MCF 10A (cell line): ENCODE data around the gene LRRFIP2. TPM values are rescaled to one million over a fixed set of nuclear protein-coding genes. Genes with fewer than 3 reads are reported as not detected.

Source experiments
- BruUV-seq: library from RNA; stranded (reverse); fragments of 400-500 nt; replicated peaks from 2 replicates; lab custom pipeline; 2021; lab: Mats Ljungman, UMichigan
- CTCF ChIA-PET: fragments of 300-600 bp; sonication (Branson Sonifier 250); formaldehyde crosslinking; extraction: SDS; loops from one replicate; lab custom pipeline; 2021; ENCODE audit warnings: antibody characterized with exemption, inconsistent platforms; lab: Yijun Ruan, JAX
- POLR2A ChIA-PET: fragments of 300-600, 350-650 bp; sonication (Branson Sonifier 250); formaldehyde crosslinking; extraction: SDS; loops from one replicate; lab custom pipeline; 2020; ENCODE audit warnings: antibody characterized with exemption, inconsistent platforms; lab: Yijun Ruan, JAX
- DNase-seq: peaks from one replicate; pipeline ENCODE4 v3.0.0-alpha.2; 2018; ENCODE audit not compliant: unreplicated experiment
- H3K27ac Mint-ChIP-seq: one replicate; pipeline ENCODE4 v1.8.0; 2022; ENCODE audit warnings: mild to moderate bottlenecking, low read depth, mixed read lengths; ENCODE audit not compliant: unreplicated experiment
- H3K27me3 Mint-ChIP-seq: one replicate; pipeline ENCODE4 v1.8.0; 2022; ENCODE audit warnings: mixed read lengths; ENCODE audit not compliant: insufficient read depth, unreplicated experiment
- H3K36me3 Mint-ChIP-seq: one replicate; pipeline ENCODE4 v1.8.0; 2022; ENCODE audit warnings: mild to moderate bottlenecking, moderate library complexity, mixed read lengths; ENCODE audit not compliant: insufficient read depth, unreplicated experiment
- H3K4me1 Mint-ChIP-seq: one replicate; pipeline ENCODE4 v1.8.0; 2022; ENCODE audit warnings: mixed read lengths; ENCODE audit not compliant: insufficient read depth, unreplicated experiment
- H3K4me3 Mint-ChIP-seq: one replicate; pipeline ENCODE4 v1.8.0; 2022; ENCODE audit warnings: mild to moderate bottlenecking, moderate library complexity, mixed read lengths; ENCODE audit not compliant: unreplicated experiment
- H3K9me3 Mint-ChIP-seq: one replicate; pipeline ENCODE4 v1.8.0; 2022; ENCODE audit warnings: mixed read lengths; ENCODE audit not compliant: unreplicated experiment
- intact Hi-C: fragments of 100-400 bp; cut with micrococcal nuclease; formaldehyde crosslinking; loops from 2 replicates; pipeline ENCODE4 v1.14.1; 2022
- total RNA-seq: library from RNA; stranded (reverse); gene quantifications from 2 replicates; pipeline ENCODE4 v1.2.3, GENCODE V29; 2022
- TF ChIP-seq, protein P1 (sequence below): fragments of 200-600 bp; IDR thresholded peaks from one replicate; pipeline ENCODE4 v1.8.0; 2022; ENCODE audit warnings: antibody characterized with exemption, mild to moderate bottlenecking; ENCODE audit not compliant: unreplicated experiment

The LRRFIP2 gene
- total RNA-seq, 1 experiment from 2014 or later: 76.6 TPM

DNA sequence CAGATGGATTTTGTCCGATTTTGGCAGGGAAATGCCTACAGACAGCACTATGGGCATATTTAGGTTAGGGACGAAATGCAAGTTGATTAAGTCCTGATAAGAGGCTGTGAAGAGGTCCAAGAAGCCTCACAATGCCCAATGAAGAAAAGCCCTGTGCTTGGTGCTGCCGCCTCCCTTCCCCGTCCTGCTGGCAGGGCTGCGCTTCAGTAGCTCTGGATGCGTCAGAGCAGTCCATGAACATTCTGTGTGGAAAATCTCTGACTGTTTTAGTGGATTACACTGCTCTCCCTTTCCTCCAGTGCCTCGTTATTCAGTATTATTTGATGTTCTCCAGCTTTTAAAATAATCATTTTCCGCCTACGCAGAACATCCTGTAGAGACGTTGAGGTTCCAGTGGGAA is 141.4 kb downstream of the LRRFIP2 start:
- BruUV-seq: no TSS peak
- DNase-seq: no peak
- Mint-ChIP-seq H3K4me1 (no peaks in the 10 kb centered on the region), H3K27me3 (no peaks in the 10 kb centered on the region), H3K27ac (no peak overlapping the region), H3K9me3 (no peaks in the 10 kb centered on the region), H3K36me3 (peaks cover 89% of the 10 kb centered on the region), H3K4me3 (no peak overlapping the region)
- intact Hi-C loops: no loop called here
- POLR2A ChIA-PET: no interaction called here
- TF ChIP-seq, protein P1, sequence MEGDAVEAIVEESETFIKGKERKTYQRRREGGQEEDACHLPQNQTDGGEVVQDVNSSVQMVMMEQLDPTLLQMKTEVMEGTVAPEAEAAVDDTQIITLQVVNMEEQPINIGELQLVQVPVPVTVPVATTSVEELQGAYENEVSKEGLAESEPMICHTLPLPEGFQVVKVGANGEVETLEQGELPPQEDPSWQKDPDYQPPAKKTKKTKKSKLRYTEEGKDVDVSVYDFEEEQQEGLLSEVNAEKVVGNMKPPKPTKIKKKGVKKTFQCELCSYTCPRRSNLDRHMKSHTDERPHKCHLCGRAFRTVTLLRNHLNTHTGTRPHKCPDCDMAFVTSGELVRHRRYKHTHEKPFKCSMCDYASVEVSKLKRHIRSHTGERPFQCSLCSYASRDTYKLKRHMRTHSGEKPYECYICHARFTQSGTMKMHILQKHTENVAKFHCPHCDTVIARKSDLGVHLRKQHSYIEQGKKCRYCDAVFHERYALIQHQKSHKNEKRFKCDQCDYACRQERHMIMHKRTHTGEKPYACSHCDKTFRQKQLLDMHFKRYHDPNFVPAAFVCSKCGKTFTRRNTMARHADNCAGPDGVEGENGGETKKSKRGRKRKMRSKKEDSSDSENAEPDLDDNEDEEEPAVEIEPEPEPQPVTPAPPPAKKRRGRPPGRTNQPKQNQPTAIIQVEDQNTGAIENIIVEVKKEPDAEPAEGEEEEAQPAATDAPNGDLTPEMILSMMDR: no peak
- CTCF ChIA-PET: interaction anchor here (0.7 kb wide), 1 partner anchor 908 kb away, joined by 3 read pairs; no protein-coding TSS in a partner anchor

DNA sequence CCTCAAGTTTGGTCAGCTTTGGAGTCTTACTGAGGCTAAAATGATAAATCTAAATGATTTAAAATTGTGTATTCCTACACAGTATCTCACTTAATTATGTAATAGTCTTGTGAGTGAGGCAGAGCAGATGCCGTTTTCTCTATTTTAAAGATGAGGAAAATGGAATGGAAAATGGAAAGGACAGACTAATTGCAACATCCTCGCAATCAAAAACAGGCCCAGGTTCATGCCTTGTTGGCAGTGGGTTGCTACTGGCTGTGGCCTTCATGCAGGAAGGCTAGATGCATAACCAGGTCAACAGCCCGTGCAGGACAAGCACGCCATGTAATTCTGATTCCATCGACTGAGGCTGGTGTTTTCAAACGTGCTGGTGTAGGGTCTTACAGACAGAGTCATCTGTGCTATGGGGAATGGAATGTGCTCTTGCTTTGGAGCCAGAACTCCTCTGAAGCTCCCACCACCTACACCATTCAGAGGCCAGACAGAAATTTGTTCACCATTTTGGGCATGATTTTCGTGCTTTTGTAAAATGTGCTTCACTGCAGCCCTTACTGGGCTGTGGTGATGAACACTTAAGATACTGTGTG is 143.2 kb downstream of the LRRFIP2 start:
- H3K36me3 Mint-ChIP-seq: peaks cover 94% of the 10 kb centered on the region
- CTCF ChIA-PET: interaction anchor here (0.6 kb wide), 1 partner anchor 1086 kb away, joined by 3 read pairs; no protein-coding TSS in a partner anchor

DNA sequence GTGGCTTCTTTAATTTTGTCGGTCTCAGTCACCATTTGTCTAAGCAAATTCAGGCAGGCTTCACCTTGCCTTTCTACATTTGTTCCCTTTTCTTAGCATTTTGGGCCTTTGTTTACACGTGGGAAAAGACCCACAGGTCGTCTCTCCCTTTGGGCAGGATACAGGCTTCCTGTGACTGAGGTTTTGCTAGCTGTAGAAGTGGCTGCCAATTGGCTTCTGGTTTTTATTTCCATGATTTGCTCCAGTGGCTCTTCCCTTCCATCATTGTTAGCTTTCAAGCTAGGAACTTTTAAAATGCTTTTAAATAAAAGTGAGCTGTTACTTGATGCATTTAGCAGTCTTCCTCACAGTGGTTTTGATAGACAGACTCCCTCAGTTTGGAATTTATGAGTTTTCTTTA is 143.8 kb downstream of the LRRFIP2 start:
- BruUV-seq: no TSS peak
- POLR2A ChIA-PET: interaction anchor here (0.8 kb wide), 2 partner anchors 38 to 116 kb away, joined by 3 read pairs; partner anchors contain the start of gene EPM2AIP1

More for the DNA sequence above, 143.2 kb downstream of the LRRFIP2 start:
- no peak overlapping the region for H3K4me3 Mint-ChIP-seq
- no peaks in the 10 kb centered on the region for H3K9me3 Mint-ChIP-seq
- TF ChIP-seq, protein P1: no peak
- H3K27me3 Mint-ChIP-seq: no peaks in the 10 kb centered on the region
- no TSS peak for BruUV-seq
- no peaks in the 10 kb centered on the region for H3K4me1 Mint-ChIP-seq
- POLR2A ChIA-PET: interaction anchor here (0.8 kb wide), 2 partner anchors 39 to 116 kb away, joined by 3 read pairs; partner anchors contain the start of gene EPM2AIP1
- DNase-seq: no peak
- intact Hi-C loops: no loop called here
- no peak overlapping the region for H3K27ac Mint-ChIP-seq

DNA sequence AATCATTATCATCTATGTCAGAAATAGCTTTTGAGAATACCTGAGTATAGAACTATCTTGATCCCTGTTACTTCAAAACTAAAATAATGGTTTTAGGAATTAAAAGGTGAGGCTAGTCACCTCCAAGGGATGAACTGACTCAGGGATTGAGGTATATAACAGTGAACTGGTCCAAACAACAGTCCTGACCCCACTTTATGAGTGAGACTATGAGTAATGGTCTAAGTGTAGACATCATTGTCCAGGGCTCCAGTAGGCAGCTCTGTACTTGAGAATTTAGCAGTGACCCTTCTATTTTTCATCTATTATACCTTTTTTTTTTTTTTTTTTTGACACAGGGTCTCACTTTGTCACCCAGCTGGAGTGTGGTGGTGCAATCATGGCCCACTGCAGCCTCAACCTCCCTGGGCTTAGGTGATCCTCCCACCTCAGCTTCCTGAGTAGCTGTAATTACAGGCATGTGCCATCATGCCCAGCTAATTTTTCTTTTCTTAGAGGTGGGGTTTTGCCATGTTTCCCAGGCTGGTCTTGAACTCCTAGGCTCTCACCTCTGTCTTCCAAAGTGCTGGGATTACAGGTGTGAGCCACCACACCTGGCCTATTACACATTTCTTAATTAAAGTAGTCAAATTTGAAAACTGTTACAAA is 144.7 kb downstream of the LRRFIP2 start:
- POLR2A ChIA-PET: interaction anchor here (1.0 kb wide), 1 partner anchor 11 kb away, joined by 3 read pairs; no protein-coding TSS in a partner anchor

More for the DNA sequence above, 143.8 kb downstream of the LRRFIP2 start:
- no peaks in the 10 kb centered on the region for H3K27me3 Mint-ChIP-seq
- H3K4me3 Mint-ChIP-seq: no peak overlapping the region
- H3K27ac Mint-ChIP-seq: no peak overlapping the region
- H3K36me3 Mint-ChIP-seq: peaks cover 94% of the 10 kb centered on the region
- no peaks in the 10 kb centered on the region for H3K4me1 Mint-ChIP-seq
- CTCF ChIA-PET: interaction anchor here (0.6 to 0.8 kb wide), 2 partner anchors 182 to 1087 kb away, joined by 3 read pairs; no protein-coding TSS in a partner anchor
- DNase-seq: no peak
- H3K9me3 Mint-ChIP-seq: no peaks in the 10 kb centered on the region
- TF ChIP-seq, protein P1: no peak
- intact Hi-C loops: no loop called here

More for the DNA sequence above, 144.7 kb downstream of the LRRFIP2 start:
- Mint-ChIP-seq H3K4me1 (no peaks in the 10 kb centered on the region), H3K27ac (no peak overlapping the region), H3K9me3 (peaks cover 4% of the 10 kb centered on the region), H3K36me3 (peaks cover 95% of the 10 kb centered on the region), H3K4me3 (no peak overlapping the region), H3K27me3 (no peaks in the 10 kb centered on the region)
- CTCF ChIA-PET: no interaction called here
- no TSS peak for BruUV-seq
- TF ChIP-seq, protein P1: no peak
- no peak for DNase-seq
- intact Hi-C loops: no loop called here
